IMR-90 (cell line): Measurements from ENCODE around the gene MROH7. TPM values are rescaled to one million over a fixed set of nuclear protein-coding genes. Genes with fewer than 3 reads are reported as not detected.
A peak's percentile ranks its signal among the peaks of the same experiment; 100 is the strongest.

Experiments
- ATAC-seq: fragments of 200-7000 bp; cut with Tn5 transposase; 2 replicates; pipeline ENCODE4 v1.9.1; 2020; ENCODE audit warnings: low read depth, mild to moderate bottlenecking, moderate library complexity
- BruUV-seq: library from RNA; stranded (reverse); fragments of 400-500 nt; replicated peaks from 2 replicates; lab custom pipeline; 2021; lab: Mats Ljungman, UMichigan
- CTCF ChIA-PET: fragments of 300-600 bp; formaldehyde crosslinking; extraction: SDS; loops from one replicate; lab custom pipeline; 2021; ENCODE audit warnings: antibody characterized with exemption; lab: Yijun Ruan, JAX
- POLR2A ChIA-PET: fragments of 300-600 bp; sonication (Branson Sonifier 250); formaldehyde crosslinking; loops from one replicate; lab custom pipeline; 2022; ENCODE audit warnings: antibody characterized with exemption; ENCODE audit not compliant: unreplicated experiment; lab: Charles Lee
- DNase-seq: peaks from one replicate; pipeline ENCODE4 v3.0.0; 2013
- H2AFZ ChIP-seq: replicated peaks from 2 replicates; pipeline ENCODE3; 2013; ENCODE audit warnings: low read length, mild to moderate bottlenecking; ENCODE audit not compliant: poor library complexity
- H2AK5ac ChIP-seq: 2 replicates; pipeline ENCODE4 v1.6.1; 2013; ENCODE audit warnings: low read depth, low read length, inconsistent platforms
- H2AK9ac ChIP-seq: replicated peaks from 2 replicates; pipeline ENCODE3; 2013; ENCODE audit warnings: mild to moderate bottlenecking, low read depth, low read length, moderate library complexity; ENCODE audit not compliant: poor library complexity
- H2BK120ac ChIP-seq: 2 replicates; pipeline ENCODE4 v1.6.1; 2013; ENCODE audit warnings: low read depth, low read length, inconsistent platforms
- H2BK15ac ChIP-seq: 3 replicates; pipeline ENCODE4 v1.6.1; 2013; ENCODE audit warnings: low read depth, low read length, inconsistent platforms
- H2BK20ac ChIP-seq: 2 replicates; pipeline ENCODE4 v1.6.1; 2013; ENCODE audit warnings: low read depth, mild to moderate bottlenecking, inconsistent platforms, low read length, moderate library complexity
- H2BK5ac ChIP-seq: 2 replicates; pipeline ENCODE4 v1.6.1; 2013; ENCODE audit warnings: mild to moderate bottlenecking, low read depth, low read length, inconsistent platforms; ENCODE audit not compliant: poor library complexity, severe bottlenecking
- H3K14ac ChIP-seq: replicated peaks from 2 replicates; pipeline ENCODE4 v1.6.1; 2013; ENCODE audit warnings: low read depth, low read length, inconsistent platforms
- H3K18ac ChIP-seq: 2 replicates; pipeline ENCODE4 v1.6.1; 2013; ENCODE audit warnings: low read depth, low read length, control low read depth
- H3K23ac ChIP-seq: 2 replicates; pipeline ENCODE4 v1.6.1; 2013; ENCODE audit warnings: low read depth, low read length, inconsistent platforms
- H3K27ac ChIP-seq: 2 replicates; pipeline ENCODE4 v1.5.1; 2013; ENCODE audit warnings: mild to moderate bottlenecking, control low read depth, low read length; ENCODE audit not compliant: insufficient read depth
- H3K27me3 ChIP-seq: 2 replicates; pipeline ENCODE4 v1.6.1; 2013; ENCODE audit warnings: low read length; ENCODE audit not compliant: control insufficient read depth, insufficient read depth
- H3K36me3 ChIP-seq: 2 replicates; pipeline ENCODE4 v1.6.1; 2013; ENCODE audit warnings: low read length, mixed read lengths; ENCODE audit not compliant: control insufficient read depth, insufficient read depth
- H3K4ac ChIP-seq: 2 replicates; pipeline ENCODE4 v1.6.1; 2013; ENCODE audit warnings: low read depth, low read length, inconsistent platforms
- H3K4me1 ChIP-seq: 2 replicates; pipeline ENCODE4 v1.6.1; 2013; ENCODE audit warnings: low read length, mixed read lengths; ENCODE audit not compliant: control insufficient read depth, insufficient read depth
- H3K4me2 ChIP-seq: 2 replicates; pipeline ENCODE4 v1.6.1; 2013; ENCODE audit warnings: low read depth, mild to moderate bottlenecking, control low read depth, low read length, moderate library complexity
- H3K4me3 ChIP-seq: 2 replicates; pipeline ENCODE4 v1.5.1; 2013; ENCODE audit warnings: low read depth, mild to moderate bottlenecking, control low read depth, low read length, moderate library complexity; ENCODE audit not compliant: insufficient read depth
- H3K56ac ChIP-seq: 2 replicates; pipeline ENCODE4 v1.6.1; 2013; ENCODE audit warnings: low read length, inconsistent platforms; ENCODE audit not compliant: insufficient read depth; ENCODE audit errors: extremely low read depth
- H3K79me1 ChIP-seq, 2 experiments: 2 replicates each; pipeline ENCODE4 v1.6.1; 2013; ENCODE audit warnings: low read length in 2 of 2, inconsistent platforms in 1 of 2, low read depth in 1 of 2
- H3K9ac ChIP-seq: 2 replicates; pipeline ENCODE4 v1.6.1; 2013; ENCODE audit warnings: low read depth, low read length, control low read depth
- H3K9me1 ChIP-seq: 2 replicates; pipeline ENCODE4 v1.6.1; 2013; ENCODE audit warnings: low read length, inconsistent platforms; ENCODE audit not compliant: insufficient read depth
- H3K9me3 ChIP-seq: 2 replicates; pipeline ENCODE4 v1.6.1; 2013; ENCODE audit warnings: low read length; ENCODE audit not compliant: control insufficient read depth, insufficient read depth
- H4K20me1 ChIP-seq: 2 replicates; pipeline ENCODE4 v1.6.1; 2013; ENCODE audit warnings: low read length, inconsistent platforms; ENCODE audit not compliant: insufficient read depth
- H4K5ac ChIP-seq: 2 replicates; pipeline ENCODE4 v1.6.1; 2013; ENCODE audit warnings: mild to moderate bottlenecking, low read depth, low read length, control low read depth
- H4K8ac ChIP-seq, 2 experiments: 2 replicates each; pipeline ENCODE4 v1.6.1; 2013; ENCODE audit warnings: low read depth in 2 of 2, low read length in 2 of 2, control low read depth in 1 of 2, inconsistent platforms in 1 of 2
- H4K91ac ChIP-seq: 2 replicates; pipeline ENCODE4 v1.6.1; 2013; ENCODE audit warnings: low read depth, low read length, inconsistent platforms; ENCODE audit not compliant: insufficient read depth
- BHLHE40 ChIP-seq: fragments of 150-350 bp; IDR thresholded peaks from 2 replicates; pipeline ENCODE4 v1.6.1; 2016; ENCODE audit warnings: mild to moderate bottlenecking, low read depth, low read length
- CEBPB ChIP-seq: IDR thresholded peaks from 2 replicates; pipeline ENCODE4 v1.6.1; 2012; ENCODE audit warnings: low read depth, low read length, improper control_type of control experiment
- CHD1 ChIP-seq: IDR thresholded peaks from 2 replicates; pipeline ENCODE4 v1.6.1; 2012; ENCODE audit warnings: low read depth, low read length, improper control_type of control experiment
- ELK1 ChIP-seq: fragments of 150-350 bp; IDR thresholded peaks from 2 replicates; pipeline ENCODE4 v1.6.1; 2016; ENCODE audit warnings: low read depth, mild to moderate bottlenecking, low read length, moderate library complexity, borderline replicate concordance
- FOS ChIP-seq: fragments of 150-350 bp; IDR thresholded peaks from 2 replicates; pipeline ENCODE4 v1.6.1; 2016; ENCODE audit warnings: low read depth, low read length
- MAZ ChIP-seq: IDR thresholded peaks from 2 replicates; pipeline ENCODE4 v1.6.1; 2012; ENCODE audit warnings: low read depth, mild to moderate bottlenecking, low read length, improper control_type of control experiment, moderate library complexity, borderline replicate concordance
- MXI1 ChIP-seq: IDR thresholded peaks from 2 replicates; pipeline ENCODE4 v1.6.1; 2012; ENCODE audit warnings: low read depth, mild to moderate bottlenecking, low read length, moderate library complexity, borderline replicate concordance
- NFE2L2 ChIP-seq: fragments of 150-350 bp; IDR thresholded peaks from 2 replicates; pipeline ENCODE4 v1.6.1; 2016; ENCODE audit warnings: low read depth, mild to moderate bottlenecking, low read length
- POLR2A ChIP-seq: IDR thresholded peaks from 2 replicates; pipeline ENCODE4 v1.6.1; 2012; ENCODE audit warnings: mild to moderate bottlenecking, low read depth, low read length
- RAD21 ChIP-seq: IDR thresholded peaks from 2 replicates; pipeline ENCODE4 v1.6.1; 2012; ENCODE audit warnings: low read length, improper control_type of control experiment
- RCOR1 ChIP-seq: IDR thresholded peaks from 2 replicates; pipeline ENCODE4 v1.6.1; 2012; ENCODE audit warnings: mild to moderate bottlenecking, low read length, improper control_type of control experiment; ENCODE audit not compliant: insufficient replicate concordance
- RFX5 ChIP-seq: IDR thresholded peaks from 2 replicates; pipeline ENCODE4 v1.8.0; 2012; ENCODE audit warnings: low read depth, mild to moderate bottlenecking, low read length, moderate library complexity
- SMC3 ChIP-seq: fragments of 150-350 bp; IDR thresholded peaks from 2 replicates; pipeline ENCODE4 v1.6.1; 2016; ENCODE audit warnings: low read depth, mild to moderate bottlenecking, antibody characterized with exemption, low read length, moderate library complexity
- USF2 ChIP-seq: fragments of 150-350 bp; IDR thresholded peaks from 2 replicates; pipeline ENCODE4 v1.6.1; 2017; ENCODE audit warnings: mild to moderate bottlenecking, antibody characterized with exemption, low read length, low read depth
- WGBS, 2 experiments: methylation state at CpG; one replicate each; pipeline versions ENCODE4 v1.1.5 to v1.1.7; 2013; ENCODE audit warnings: missing lambda C conversion rate in 2 of 2; ENCODE audit not compliant: insufficient read length in 1 of 2; ENCODE audit errors: extremely low coverage in 2 of 2; 5-methylcytosine and 5-hydroxymethylcytosine counted together
- dilution Hi-C: fragments of 300-500 bp; cut with HindIII; formaldehyde crosslinking; loops from one replicate; pipeline ENCODE4 v1.14.3; 2018; ENCODE audit warnings: low sequenced_read_pairs; ENCODE audit not compliant: unreplicated experiment
- in situ Hi-C: fragments of 300-500 bp; cut with MboI; formaldehyde crosslinking; loops from 3 replicates; pipeline ENCODE4 v1.14.3; 2019; ENCODE audit warnings: low sequenced_read_pairs, inconsistent platforms, mixed read lengths
- intact Hi-C: fragments of 100-400 bp; cut with micrococcal nuclease; formaldehyde crosslinking; loops from 2 replicates; pipeline ENCODE4 v1.10.0; 2022
- polyA plus RNA-seq, 3 experiments: library from polyadenylated mRNA; depleted of rRNA; stranded (reverse); fragments of >200 nt; gene quantifications; 2 replicates each; pipeline ENCODE4 v1.2.3, GENCODE V29; 2012; ENCODE audit warnings: low replicate concordance in 1 of 3
- total RNA-seq: library from RNA; depleted of rRNA; stranded (reverse); fragments of >200 nt; gene quantifications from 2 replicates; pipeline ENCODE4 v1.2.3, GENCODE V29; 2012
- TF ChIP-seq, protein P1 (sequence below): conservative IDR thresholded peaks from 2 replicates; pipeline ENCODE4 v1.5.1; 2012; ENCODE audit warnings: mild to moderate bottlenecking, low read depth, low read length, improper control_type of control experiment

MROH7 gene
- total and polyA plus RNA-seq, 2 of the 4 experiments (the other 2 are of a cell fraction) = not detected

GRCh38 chr1:54714881-54715492, 73.4 kb downstream of the MROH7 start:
- 90% methylated on average over 5 of the region's 7 CpGs; no CpG with 5 or more reads in 1 of the 2 experiments for WGBS, 2 experiments
- ChIA-PET POLR2A (no interaction called here), CTCF (no interaction called here)
- no peaks in the 10 kb centered on the region for H4K20me1 ChIP-seq
- peaks cover 3% of the 10 kb centered on the region; the same call in 1 of the 2 replicates for H3K36me3 ChIP-seq
- no peaks in the 10 kb centered on the region for H3K9me3 ChIP-seq
- H2AFZ ChIP-seq = peak overlapping the region; percentile 94
- H4K91ac ChIP-seq = peak overlapping the region; percentile 69
- H2BK15ac ChIP-seq = peak overlapping the region; percentile 65; the same call in 1 of the 3 replicates
- H4K8ac ChIP-seq = peak overlapping the region; percentile 97 to 98
- dilution Hi-C loops (no loop called here), in situ Hi-C loops (no loop called here), intact Hi-C loops (no loop called here)
- H2AK9ac ChIP-seq = peak overlapping the region; percentile 80
- no peak overlapping the region for H3K27ac ChIP-seq
- peak overlapping the region; percentile 84 for H3K14ac ChIP-seq
- peak overlapping the region; percentile 82 for H4K5ac ChIP-seq
- no peaks in the 10 kb centered on the region for H3K4me1 ChIP-seq
- H2BK5ac ChIP-seq = no peak overlapping the region
- H3K18ac ChIP-seq = no peak overlapping the region
- peak overlapping the region; percentile 72 for H2BK120ac ChIP-seq
- peak overlapping the region; percentile 21; the same call in 1 of the 2 replicates for H2BK20ac ChIP-seq
- no peak overlapping the region; the same call in 1 of the 2 replicates for H2AK5ac ChIP-seq
- no TSS peak for BruUV-seq
- H3K9ac ChIP-seq = peak overlapping the region; percentile 55; the same call in 1 of the 2 replicates
- H3K23ac ChIP-seq = peak overlapping the region; percentile 44; the same call in 1 of the 2 replicates
- peak overlapping the region; percentile 93 for H3K4ac ChIP-seq
- H3K27me3 ChIP-seq = peaks cover 7% of the 10 kb centered on the region; the same call in 1 of the 2 replicates
- H3K4me2 ChIP-seq = peak overlapping the region; percentile 84
- H3K56ac ChIP-seq = peak overlapping the region; percentile 46; the same call in 1 of the 2 replicates
- ATAC-seq = no peak
- peaks cover 9 to 29% of the 10 kb centered on the region in 2 experiments for H3K79me1 ChIP-seq
- 0 out of 2 replicates have a peak, but pooled peaks cover 6% of the 10 kb centered on the region for H3K9me1 ChIP-seq
- no peak for DNase-seq
- peak overlapping the region; percentile 86 for H3K4me3 ChIP-seq
- TF ChIP-seq SMC3 (no peak), POLR2A (no peak), RFX5 (no peak), RAD21 (no peak), CHD1 (no peak), CEBPB (no peak), BHLHE40 (no peak), RCOR1 (no peak), MAZ (no peak), USF2 (no peak), ELK1 (no peak), FOS (no peak), MXI1 (no peak), NFE2L2 (no peak)
- TF ChIP-seq, protein P1, sequence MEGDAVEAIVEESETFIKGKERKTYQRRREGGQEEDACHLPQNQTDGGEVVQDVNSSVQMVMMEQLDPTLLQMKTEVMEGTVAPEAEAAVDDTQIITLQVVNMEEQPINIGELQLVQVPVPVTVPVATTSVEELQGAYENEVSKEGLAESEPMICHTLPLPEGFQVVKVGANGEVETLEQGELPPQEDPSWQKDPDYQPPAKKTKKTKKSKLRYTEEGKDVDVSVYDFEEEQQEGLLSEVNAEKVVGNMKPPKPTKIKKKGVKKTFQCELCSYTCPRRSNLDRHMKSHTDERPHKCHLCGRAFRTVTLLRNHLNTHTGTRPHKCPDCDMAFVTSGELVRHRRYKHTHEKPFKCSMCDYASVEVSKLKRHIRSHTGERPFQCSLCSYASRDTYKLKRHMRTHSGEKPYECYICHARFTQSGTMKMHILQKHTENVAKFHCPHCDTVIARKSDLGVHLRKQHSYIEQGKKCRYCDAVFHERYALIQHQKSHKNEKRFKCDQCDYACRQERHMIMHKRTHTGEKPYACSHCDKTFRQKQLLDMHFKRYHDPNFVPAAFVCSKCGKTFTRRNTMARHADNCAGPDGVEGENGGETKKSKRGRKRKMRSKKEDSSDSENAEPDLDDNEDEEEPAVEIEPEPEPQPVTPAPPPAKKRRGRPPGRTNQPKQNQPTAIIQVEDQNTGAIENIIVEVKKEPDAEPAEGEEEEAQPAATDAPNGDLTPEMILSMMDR = no peak
